ENCODE measurements around the gene MMRN1. TPM values are rescaled to one million over a fixed set of nuclear protein-coding genes. Genes with fewer than 3 reads are reported as not detected.

The MMRN1 gene
- total RNA-seq, 1 donor from 2014 or later, result 2.4 TPM

- DNase-seq, result no peak
- Histone ChIP-seq H3K27ac (replicated peaks) (no peak overlapping the region), H3K4me3 (no peak overlapping the region), H3K36me3 (no peaks in the 10 kb centered on the region), H3K4me1 (no peaks in the 10 kb centered on the region), H3K9me3 (replicated peaks) (no peaks in the 10 kb centered on the region), H3K27me3 (ENCODE audit: low read depth) (no peaks in the 10 kb centered on the region)
- TF ChIP-seq CTCF (IDR thresholded peaks at IDR 0.05; ENCODE audit: borderline replicate concordance), result no peak
- intact Hi-C loops (cut with micrococcal nuclease), result no loop called here
Observed at GRCh38 chr4:89909889-89910288, 15.2 kb downstream of the MMRN1 start.

- no peak for DNase-seq
- Histone ChIP-seq H3K4me1 (no peaks in the 10 kb centered on the region), H3K36me3 (no peaks in the 10 kb centered on the region), H3K9me3 (replicated peaks) (no peaks in the 10 kb centered on the region), H3K27me3 (ENCODE audit: low read depth) (peaks cover 3% of the 10 kb centered on the region), H3K4me3 (no peak overlapping the region), H3K27ac (replicated peaks) (no peak overlapping the region)
- no peak for TF ChIP-seq CTCF (IDR thresholded peaks at IDR 0.05; ENCODE audit: borderline replicate concordance)
- intact Hi-C loops (cut with micrococcal nuclease), result no loop called here
Observed at GRCh38 chr4:89913623-89914022, 19.0 kb downstream of the MMRN1 start.

GRCh38 chr4:89914609-89915550 lies 20.2 kb downstream of the MMRN1 start:
- Histone ChIP-seq H3K36me3 (no peaks in the 10 kb centered on the region), H3K4me3 (no peak overlapping the region), H3K4me1 (no peaks in the 10 kb centered on the region), H3K9me3 (replicated peaks) (no peaks in the 10 kb centered on the region), H3K27ac (replicated peaks) (no peak overlapping the region), H3K27me3 (ENCODE audit: low read depth) (peaks cover 4% of the 10 kb centered on the region)
- intact Hi-C loops (cut with micrococcal nuclease), result no loop called here
- DNase-seq, result no peak
- no peak for TF ChIP-seq CTCF (IDR thresholded peaks at IDR 0.05; ENCODE audit: borderline replicate concordance)

GRCh38 chr4:89915937-89916336 lies 21.3 kb downstream of the MMRN1 start:
- no peaks in the 10 kb centered on the region for H3K36me3 ChIP-seq
- H3K4me1 ChIP-seq, result no peaks in the 10 kb centered on the region
- H3K27ac ChIP-seq (replicated peaks), result no peak overlapping the region
- no peaks in the 10 kb centered on the region for H3K9me3 ChIP-seq (replicated peaks)
- peaks cover 4% of the 10 kb centered on the region for H3K27me3 ChIP-seq (ENCODE audit: low read depth)
- no peak overlapping the region for H3K4me3 ChIP-seq
- no peak for DNase-seq
- TF ChIP-seq CTCF (IDR thresholded peaks at IDR 0.05; ENCODE audit: borderline replicate concordance), result no peak
- intact Hi-C loops (cut with micrococcal nuclease), result no loop called here

- Histone ChIP-seq H3K4me3 (no peak overlapping the region), H3K9me3 (replicated peaks) (peaks cover 14% of the 10 kb centered on the region), H3K27me3 (ENCODE audit: low read depth) (peaks cover 4% of the 10 kb centered on the region), H3K27ac (replicated peaks) (no peak overlapping the region), H3K4me1 (no peaks in the 10 kb centered on the region), H3K36me3 (no peaks in the 10 kb centered on the region)
- no peak for DNase-seq
- TF ChIP-seq CTCF (IDR thresholded peaks at IDR 0.05; ENCODE audit: borderline replicate concordance), result no peak
- intact Hi-C loops (cut with micrococcal nuclease), result no loop called here
Observed at GRCh38 chr4:89922848-89923416, 28.3 kb downstream of the MMRN1 start.
